HG03108 (cell line): ENCODE measurements around the gene PNMA8A.

Experiments
- ATAC-seq: cut with Tn5 transposase; IDR thresholded peaks from one replicate; pipeline ENCODE4 v1.9.1; 2021; ENCODE audit warnings: moderate library complexity; ENCODE audit not compliant: unreplicated experiment

The PNMA8A gene

DNA sequence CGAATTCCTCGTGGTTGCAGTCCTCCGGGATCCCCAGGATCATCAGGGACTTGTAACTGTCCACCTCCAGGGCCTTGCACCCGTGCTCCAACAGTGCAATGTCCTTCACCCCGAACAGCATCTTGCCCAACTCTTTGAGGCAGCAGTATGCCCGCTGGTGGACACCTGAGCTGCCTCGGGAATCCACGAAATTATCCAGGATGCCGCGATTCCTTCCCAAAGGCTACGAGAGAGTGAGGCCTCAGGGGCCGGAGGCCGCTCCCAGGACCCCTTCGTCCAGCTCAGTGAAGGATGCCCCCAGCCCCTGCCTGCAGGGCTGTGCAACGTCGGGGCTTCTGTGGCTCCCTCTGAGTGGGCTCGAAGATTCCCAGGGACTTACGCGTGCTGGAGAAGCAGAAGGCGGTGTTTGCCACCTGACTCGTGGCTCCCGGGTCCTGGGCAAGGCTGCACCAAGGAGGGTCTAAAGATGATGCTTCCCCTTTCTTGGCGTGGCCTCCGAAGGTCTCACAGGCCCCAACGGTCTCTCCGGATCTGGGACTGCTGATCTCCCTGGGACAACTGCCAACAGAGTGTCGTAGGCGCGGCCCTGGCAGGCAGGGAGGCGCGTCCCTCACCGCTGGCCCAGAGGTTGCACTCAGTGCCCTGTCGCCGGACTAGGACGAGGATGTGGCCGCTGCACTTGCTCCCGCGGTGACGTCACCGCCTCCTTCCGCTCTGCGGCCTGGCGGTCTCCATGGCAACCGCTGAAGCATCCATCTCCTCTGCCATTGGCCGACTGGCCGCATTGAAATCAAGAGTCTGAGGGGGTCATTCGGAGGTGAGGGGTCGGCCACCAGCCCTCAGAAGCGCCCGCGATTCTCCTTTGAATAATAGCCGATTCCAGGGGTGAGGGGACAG lies 42.9 kb downstream of the PNMA8A start, which contains the start of gene PNMA8C:
Gene PNMA8C (minus strand): TSS at position 698 of the 897 bp plus-strand sequence. CDS start 577 bp downstream, at position 121.
- ATAC-seq, result no peak

DNA sequence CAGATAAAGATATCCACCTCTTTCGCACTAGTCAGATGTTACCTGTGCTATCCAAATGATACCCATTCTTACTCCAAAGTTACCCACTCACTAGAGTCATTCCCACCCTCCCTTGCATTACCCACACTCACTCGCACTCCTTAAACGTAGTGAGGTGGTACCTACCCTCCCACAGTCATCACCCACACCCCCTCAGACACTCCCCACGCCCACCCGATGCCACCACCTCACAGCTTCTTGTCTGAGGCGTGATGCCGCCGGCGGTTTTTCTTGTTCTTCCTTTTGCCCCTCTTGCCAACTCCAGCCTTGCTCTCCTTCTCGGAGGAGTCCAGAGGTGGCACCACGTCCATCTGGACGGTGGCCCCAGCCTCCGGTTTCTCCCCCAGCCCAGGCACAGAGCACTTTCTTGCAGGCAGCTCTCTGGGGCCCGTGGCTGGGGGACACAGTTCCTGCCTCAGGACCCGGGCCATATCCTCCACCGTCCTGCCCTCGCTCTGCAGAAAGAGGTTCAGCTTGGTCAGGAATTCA lies 43.8 kb downstream of the PNMA8A start:
- ATAC-seq, result no peak

DNA sequence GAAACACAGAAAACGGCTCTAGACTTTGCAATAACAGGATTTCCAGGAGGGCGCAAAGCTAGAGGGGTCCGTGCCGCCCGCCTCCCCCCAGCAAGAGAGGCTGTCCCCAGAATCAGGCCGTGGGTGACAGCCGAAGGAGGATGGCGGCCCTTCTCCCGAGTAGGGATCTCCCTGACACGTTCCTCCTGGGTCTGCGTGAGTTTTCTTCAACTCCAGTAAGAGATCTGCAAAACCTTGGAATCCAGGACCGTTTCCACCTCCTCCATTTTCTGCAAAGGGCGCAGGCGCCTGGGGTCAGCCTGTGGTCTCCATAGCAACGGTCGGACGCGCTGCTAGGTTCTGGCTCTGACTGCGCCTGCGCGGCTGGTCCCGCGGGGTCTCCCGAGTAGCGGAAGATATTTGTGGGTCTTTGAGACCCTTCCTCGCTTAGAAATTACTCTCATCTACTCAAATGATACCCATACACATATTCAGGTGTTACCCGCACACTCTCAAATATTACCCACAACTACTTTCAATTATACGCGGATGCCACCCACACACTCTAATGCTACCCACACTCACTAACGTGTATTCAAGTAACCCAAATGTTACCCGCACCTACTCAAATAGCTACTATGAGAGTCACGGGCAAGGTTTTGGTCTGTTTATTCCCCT lies 44.7 kb downstream of the PNMA8A start:
- ATAC-seq, result no peak

DNA sequence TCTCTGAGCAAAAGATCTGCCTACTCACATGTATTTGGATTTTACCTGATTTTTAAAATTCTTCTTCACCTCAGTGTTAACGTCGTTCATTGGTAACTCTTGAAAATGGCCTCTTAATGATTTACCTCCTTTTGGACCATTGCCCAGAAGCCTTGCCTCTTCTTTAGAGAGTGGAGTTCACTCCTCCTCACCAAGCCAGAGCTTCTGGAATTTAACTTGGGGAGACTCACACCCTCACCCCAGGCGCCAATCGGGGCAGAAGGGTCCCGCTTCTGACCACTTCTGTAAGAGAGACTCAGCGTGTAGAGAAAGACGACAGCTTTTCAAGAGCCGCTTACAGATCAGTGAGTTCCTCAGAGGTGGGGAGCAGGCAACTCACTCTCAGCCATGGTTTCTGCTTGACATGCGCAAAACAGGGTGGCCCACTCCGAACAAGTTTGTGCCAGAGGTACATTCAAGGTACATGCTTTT lies 45.3 kb downstream of the PNMA8A start:
- no peak for ATAC-seq

DNA sequence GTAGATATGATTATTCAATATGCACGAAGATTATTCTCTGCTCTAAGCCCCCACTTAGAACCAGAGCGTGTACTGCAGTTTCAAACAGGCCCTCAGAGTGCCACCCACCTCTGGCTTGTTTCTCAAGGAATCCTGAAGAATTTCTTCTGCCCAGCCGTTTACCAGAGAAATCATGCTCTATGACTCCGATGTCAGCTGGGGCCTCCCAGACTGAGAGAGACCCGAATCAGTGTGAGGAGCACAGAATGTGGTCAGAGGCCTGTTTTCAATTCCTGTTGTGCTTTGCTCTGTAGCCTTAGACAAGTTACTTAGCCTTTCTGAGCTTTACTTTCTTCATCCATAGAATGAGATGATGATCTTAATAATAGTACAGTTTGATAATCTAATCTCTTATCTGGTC lies 48.2 kb downstream of the PNMA8A start:
- ATAC-seq, result no peak

DNA sequence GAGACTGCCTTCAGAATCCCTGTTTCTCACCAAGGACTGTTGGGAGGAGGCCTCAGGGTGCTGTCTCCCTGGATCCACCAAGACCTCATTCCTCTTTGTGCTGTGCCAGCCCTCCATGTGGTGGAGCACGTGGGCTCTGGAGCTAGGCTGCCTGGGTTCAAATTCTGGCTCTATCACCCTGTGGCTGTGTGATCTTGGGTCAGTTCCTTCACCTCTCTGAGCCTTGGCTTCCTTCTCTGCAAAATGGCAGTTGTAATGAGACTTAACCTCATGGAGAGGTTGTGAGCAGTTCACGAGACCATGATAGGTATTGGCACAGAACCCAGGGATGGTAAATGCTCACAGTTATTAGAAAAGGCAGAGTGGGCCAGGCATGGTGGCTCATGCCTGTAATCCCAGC lies 49.0 kb downstream of the PNMA8A start:
- no peak for ATAC-seq

DNA sequence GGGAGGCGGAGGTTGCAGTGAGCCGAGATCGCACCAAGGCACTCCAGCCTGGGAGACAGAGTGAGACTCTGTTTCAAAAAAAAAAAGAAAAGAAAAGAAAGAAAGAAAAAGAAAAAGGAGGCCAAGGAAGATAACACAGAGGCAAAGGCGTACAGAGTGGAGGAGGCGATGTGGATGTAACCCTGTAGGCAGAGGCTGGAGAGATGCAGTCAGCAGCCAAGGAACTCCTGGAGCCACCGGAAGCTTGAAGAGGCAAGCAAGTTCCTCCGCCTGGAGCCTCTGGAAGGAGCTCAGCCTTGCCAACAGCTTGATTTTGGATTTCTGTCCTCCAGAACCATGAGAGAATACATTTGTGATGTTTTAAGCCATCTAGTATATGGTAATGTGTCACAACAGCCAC lies 51.3 kb downstream of the PNMA8A start:
- no peak for ATAC-seq
